Measurements from ENCODE around the gene SLC6A5.

DNA sequence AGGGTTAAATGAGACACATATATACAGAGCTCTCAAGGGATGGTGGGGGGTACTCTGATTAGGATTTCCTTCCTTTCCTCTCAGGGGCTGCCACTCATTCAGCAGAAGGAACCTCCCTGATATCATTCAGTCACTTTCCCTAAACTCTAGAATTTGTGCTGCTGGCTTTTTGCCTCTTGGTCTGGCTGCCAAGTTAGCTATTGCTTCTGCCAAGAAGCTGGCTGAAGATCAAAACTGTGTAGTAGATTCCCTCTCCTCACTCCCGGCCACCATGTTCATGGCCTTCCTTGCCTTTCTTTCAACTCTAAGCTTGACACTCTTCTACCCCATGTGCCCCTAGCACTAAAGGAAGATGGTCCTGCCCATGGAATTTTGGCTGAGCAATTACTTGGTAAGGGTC is 18.7 kb downstream of the SLC6A5 start:
- TF ChIP-seq, protein P1, sequence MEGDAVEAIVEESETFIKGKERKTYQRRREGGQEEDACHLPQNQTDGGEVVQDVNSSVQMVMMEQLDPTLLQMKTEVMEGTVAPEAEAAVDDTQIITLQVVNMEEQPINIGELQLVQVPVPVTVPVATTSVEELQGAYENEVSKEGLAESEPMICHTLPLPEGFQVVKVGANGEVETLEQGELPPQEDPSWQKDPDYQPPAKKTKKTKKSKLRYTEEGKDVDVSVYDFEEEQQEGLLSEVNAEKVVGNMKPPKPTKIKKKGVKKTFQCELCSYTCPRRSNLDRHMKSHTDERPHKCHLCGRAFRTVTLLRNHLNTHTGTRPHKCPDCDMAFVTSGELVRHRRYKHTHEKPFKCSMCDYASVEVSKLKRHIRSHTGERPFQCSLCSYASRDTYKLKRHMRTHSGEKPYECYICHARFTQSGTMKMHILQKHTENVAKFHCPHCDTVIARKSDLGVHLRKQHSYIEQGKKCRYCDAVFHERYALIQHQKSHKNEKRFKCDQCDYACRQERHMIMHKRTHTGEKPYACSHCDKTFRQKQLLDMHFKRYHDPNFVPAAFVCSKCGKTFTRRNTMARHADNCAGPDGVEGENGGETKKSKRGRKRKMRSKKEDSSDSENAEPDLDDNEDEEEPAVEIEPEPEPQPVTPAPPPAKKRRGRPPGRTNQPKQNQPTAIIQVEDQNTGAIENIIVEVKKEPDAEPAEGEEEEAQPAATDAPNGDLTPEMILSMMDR (IDR thresholded peaks at IDR 0.05; ENCODE audit: low read depth, low read length): no peak
- TF ChIP-seq MYC (IDR thresholded peaks at IDR 0.05; ENCODE audit: low read depth, low read length): no peak
- no peak for TF ChIP-seq POLR2A (IDR thresholded peaks at IDR 0.05; ENCODE audit: extremely low read depth, insufficient read length)

Data from NB4 (cell line).